Spleen (tissue), 7 donors: ENCODE results near the gene UBE2E2.

Experiments used
- CTCF ChIP-seq, 11 experiments: fragments of 200-600 bp in 7 of 11; fragments of 450-650 bp in 4 of 11; sonication (generic) in 4 of 11; IDR thresholded peaks in 8 of 11; conservative IDR thresholded peaks in 3 of 11; 1 replicate in 7 of 11; 2 replicates in 4 of 11; pipeline versions ENCODE4 v1.4.0 to v1.8.0; 2016 to 2021; ENCODE audit warnings: antibody characterized with exemption in 11 of 11, inconsistent platforms in 4 of 11, mild to moderate bottlenecking in 1 of 11
- POLR2AphosphoS5 ChIP-seq, 3 donors: sonication (generic); formaldehyde crosslinking; IDR thresholded peaks; one replicate each; pipeline ENCODE4 v1.5.1; 2017; ENCODE audit warnings: antibody characterized with exemption in 3 of 3
- donor health status: DM: no; HTN: no; CAD: no; lungs with moderate emphysema.
- donor health status: DM: no; HTN: no; CAD: no.
- donor health status: DM: no; HTN: no; CAD: no.

- TF ChIP-seq CTCF (IDR thresholded peaks at IDR 0.05 in 8 of 11, conservative IDR thresholded peaks at IDR 0.05 in 3 of 11) (no peak), POLR2AphosphoS5 (IDR thresholded peaks at IDR 0.05) (no peak)
These were observed 256.9 kb downstream of the UBE2E2 start for GRCh38 chr3:23459889-23460546.
